ENCODE data around the gene HARBI1. TPM values are rescaled to one million over a fixed set of nuclear protein-coding genes. Genes with fewer than 3 reads are reported as not detected.
A peak's percentile ranks its signal among the peaks of the same experiment; 100 is the strongest.

HARBI1 gene
- total and polyA plus RNA-seq, 9 of the 15 experiments (the other 6 are each of a cell fraction or from before 2014, with no cell fraction given), result 3.5 to 8.4 (median 5.5) TPM

DNA sequence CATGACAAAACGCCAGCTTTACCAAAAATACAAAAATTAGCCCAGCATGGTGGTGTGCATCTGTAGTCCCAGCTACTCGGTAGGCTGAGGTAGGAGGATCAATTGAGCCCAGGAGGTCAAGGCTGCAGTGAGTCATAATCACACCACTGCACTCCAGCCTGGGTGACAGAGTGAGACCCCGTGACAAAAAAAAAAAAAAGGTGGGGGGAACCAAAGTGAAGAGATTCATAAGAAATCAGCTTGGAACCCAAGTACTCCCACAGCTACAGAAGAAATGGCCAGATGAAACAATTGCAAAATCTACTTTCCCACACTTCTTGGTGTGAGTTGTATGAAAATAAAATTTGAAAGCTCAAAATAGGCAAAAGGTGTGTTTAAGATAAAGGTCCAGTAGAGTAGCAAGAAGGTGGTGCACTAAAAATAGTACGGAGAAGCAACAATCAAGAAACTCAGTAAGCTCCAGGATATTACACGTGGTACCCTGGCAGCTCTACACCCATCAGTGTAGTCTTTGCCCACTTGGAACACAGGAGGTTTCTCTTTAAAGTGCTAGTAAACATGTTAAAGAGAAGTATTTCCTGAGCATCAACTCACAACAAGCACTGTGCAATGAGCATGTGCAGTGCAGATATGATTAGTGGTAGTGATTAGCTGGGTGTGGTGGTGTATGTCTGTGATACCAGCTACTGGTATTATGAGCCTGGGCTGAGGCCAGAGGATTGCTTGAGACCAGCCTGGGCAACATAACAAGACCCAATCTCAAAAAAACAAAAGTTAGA is 5.3 kb downstream of the HARBI1 start (continued):
- TF ChIP-seq, protein P1, sequence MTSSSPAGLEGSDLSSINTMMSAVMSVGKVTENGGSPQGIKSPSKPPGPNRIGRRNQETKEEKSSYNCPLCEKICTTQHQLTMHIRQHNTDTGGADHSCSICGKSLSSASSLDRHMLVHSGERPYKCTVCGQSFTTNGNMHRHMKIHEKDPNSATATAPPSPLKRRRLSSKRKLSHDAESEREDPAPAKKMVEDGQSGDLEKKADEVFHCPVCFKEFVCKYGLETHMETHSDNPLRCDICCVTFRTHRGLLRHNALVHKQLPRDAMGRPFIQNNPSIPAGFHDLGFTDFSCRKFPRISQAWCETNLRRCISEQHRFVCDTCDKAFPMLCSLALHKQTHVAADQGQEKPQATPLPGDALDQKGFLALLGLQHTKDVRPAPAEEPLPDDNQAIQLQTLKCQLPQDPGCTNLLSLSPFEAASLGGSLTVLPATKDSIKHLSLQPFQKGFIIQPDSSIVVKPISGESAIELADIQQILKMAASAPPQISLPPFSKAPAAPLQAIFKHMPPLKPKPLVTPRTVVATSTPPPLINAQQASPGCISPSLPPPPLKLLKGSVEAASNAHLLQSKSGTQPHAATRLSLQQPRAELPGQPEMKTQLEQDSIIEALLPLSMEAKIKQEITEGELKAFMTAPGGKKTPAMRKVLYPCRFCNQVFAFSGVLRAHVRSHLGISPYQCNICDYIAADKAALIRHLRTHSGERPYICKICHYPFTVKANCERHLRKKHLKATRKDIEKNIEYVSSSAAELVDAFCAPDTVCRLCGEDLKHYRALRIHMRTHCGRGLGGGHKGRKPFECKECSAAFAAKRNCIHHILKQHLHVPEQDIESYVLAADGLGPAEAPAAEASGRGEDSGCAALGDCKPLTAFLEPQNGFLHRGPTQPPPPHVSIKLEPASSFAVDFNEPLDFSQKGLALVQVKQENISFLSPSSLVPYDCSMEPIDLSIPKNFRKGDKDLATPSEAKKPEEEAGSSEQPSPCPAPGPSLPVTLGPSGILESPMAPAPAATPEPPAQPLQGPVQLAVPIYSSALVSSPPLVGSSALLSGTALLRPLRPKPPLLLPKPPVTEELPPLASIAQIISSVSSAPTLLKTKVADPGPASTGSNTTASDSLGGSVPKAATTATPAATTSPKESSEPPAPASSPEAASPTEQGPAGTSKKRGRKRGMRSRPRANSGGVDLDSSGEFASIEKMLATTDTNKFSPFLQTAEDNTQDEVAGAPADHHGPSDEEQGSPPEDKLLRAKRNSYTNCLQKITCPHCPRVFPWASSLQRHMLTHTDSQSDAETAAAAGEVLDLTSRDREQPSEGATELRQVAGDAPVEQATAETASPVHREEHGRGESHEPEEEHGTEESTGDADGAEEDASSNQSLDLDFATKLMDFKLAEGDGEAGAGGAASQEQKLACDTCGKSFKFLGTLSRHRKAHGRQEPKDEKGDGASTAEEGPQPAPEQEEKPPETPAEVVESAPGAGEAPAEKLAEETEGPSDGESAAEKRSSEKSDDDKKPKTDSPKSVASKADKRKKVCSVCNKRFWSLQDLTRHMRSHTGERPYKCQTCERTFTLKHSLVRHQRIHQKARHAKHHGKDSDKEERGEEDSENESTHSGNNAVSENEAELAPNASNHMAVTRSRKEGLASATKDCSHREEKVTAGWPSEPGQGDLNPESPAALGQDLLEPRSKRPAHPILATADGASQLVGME (CRISPR knock-in tag; IDR thresholded peaks at IDR 0.05), result no peak
- no peak for TF ChIP-seq ZNF695 (CRISPR knock-in tag; IDR thresholded peaks at IDR 0.05)
- no peak for TF ChIP-seq SETDB1 (IDR thresholded peaks at IDR 0.05; ENCODE audit: low read length)
- peak; percentile 71 for TF ChIP-seq FOSL1 (tag; conservative IDR thresholded peaks at IDR 0.05)
- TF ChIP-seq, protein P2, sequence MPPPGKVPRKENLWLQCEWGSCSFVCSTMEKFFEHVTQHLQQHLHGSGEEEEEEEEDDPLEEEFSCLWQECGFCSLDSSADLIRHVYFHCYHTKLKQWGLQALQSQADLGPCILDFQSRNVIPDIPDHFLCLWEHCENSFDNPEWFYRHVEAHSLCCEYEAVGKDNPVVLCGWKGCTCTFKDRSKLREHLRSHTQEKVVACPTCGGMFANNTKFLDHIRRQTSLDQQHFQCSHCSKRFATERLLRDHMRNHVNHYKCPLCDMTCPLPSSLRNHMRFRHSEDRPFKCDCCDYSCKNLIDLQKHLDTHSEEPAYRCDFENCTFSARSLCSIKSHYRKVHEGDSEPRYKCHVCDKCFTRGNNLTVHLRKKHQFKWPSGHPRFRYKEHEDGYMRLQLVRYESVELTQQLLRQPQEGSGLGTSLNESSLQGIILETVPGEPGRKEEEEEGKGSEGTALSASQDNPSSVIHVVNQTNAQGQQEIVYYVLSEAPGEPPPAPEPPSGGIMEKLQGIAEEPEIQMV (tag; conservative IDR thresholded peaks at IDR 0.05; ENCODE audit: low read depth), result no peak
- TF ChIP-seq NFE2 (IDR thresholded peaks at IDR 0.05; ENCODE audit: low read depth), result no peak
- TF ChIP-seq HDAC2 (IDR thresholded peaks at IDR 0.05), result peak; percentile 43; the same call in 1 of the 2 replicates
- no peak for TF ChIP-seq BRD9 (IDR thresholded peaks at IDR 0.05; ENCODE audit: low read depth, partially characterized antibody)
- no peak for TF ChIP-seq POLR2H (tag; IDR thresholded peaks at IDR 0.05; ENCODE audit: low read depth)
- no peak for TF ChIP-seq CBX8 (IDR thresholded peaks at IDR 0.05; ENCODE audit: borderline replicate concordance, extremely low read depth, low read depth, low read length, poor library complexity, severe bottlenecking)
- TF ChIP-seq ZNF644 (tag; IDR thresholded peaks at IDR 0.05; ENCODE audit: low read depth), result 0 out of 2 replicates have a peak, but pooled peaks have one; percentile 32
- no peak for TF ChIP-seq NFYB (IDR thresholded peaks at IDR 0.05; ENCODE audit: extremely low read depth, insufficient read length)
- TF ChIP-seq GTF2E2 (tag; IDR thresholded peaks at IDR 0.05), result no peak
- TF ChIP-seq ZNF551 (CRISPR knock-in tag; IDR thresholded peaks at IDR 0.05), result no peak
- TF ChIP-seq, protein P3, sequence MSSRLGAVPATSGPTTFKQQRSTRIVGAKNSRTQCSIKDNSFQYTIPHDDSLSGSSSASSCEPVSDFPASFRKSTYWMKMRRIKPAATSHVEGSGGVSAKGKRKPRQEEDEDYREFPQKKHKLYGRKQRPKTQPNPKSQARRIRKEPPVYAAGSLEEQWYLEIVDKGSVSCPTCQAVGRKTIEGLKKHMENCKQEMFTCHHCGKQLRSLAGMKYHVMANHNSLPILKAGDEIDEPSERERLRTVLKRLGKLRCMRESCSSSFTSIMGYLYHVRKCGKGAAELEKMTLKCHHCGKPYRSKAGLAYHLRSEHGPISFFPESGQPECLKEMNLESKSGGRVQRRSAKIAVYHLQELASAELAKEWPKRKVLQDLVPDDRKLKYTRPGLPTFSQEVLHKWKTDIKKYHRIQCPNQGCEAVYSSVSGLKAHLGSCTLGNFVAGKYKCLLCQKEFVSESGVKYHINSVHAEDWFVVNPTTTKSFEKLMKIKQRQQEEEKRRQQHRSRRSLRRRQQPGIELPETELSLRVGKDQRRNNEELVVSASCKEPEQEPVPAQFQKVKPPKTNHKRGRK (tag; IDR thresholded peaks at IDR 0.05), result no peak
- TF ChIP-seq ZNF143 (CRISPR knock-in tag; IDR thresholded peaks at IDR 0.05), result no peak
- TF ChIP-seq RAD21 (CRISPR knock-in tag; conservative IDR thresholded peaks at IDR 0.05 in 1 of 2, IDR thresholded peaks at IDR 0.05 in 1 of 2), result no peak

Measured in K562 (cell line).